Spleen (tissue), 7 donors: ENCODE results near the gene NRARP.

ENCODE experiments used
- POLR2A ChIP-seq, 3 donors: fragments of 450-650 bp; IDR thresholded peaks; one replicate each; pipeline ENCODE4 v1.5.1; 2017; ENCODE audit warnings: antibody characterized with exemption in 3 of 3, mild to moderate bottlenecking in 1 of 3
- POLR2AphosphoS5 ChIP-seq, 3 donors: sonication (generic); formaldehyde crosslinking; IDR thresholded peaks; one replicate each; pipeline ENCODE4 v1.5.1; 2017; ENCODE audit warnings: antibody characterized with exemption in 3 of 3
- TF ChIP-seq, protein P1 (sequence below), 11 experiments: fragments of 200-600 bp in 7 of 11; fragments of 450-650 bp in 4 of 11; sonication (generic) in 4 of 11; IDR thresholded peaks in 8 of 11; conservative IDR thresholded peaks in 3 of 11; 1 replicate in 7 of 11; 2 replicates in 4 of 11; pipeline versions ENCODE4 v1.4.0 to v1.8.0; 2016 to 2021; ENCODE audit warnings: antibody characterized with exemption in 11 of 11, inconsistent platforms in 4 of 11, mild to moderate bottlenecking in 1 of 11
- donor health status: DM: no; HTN: no; CAD: no; lungs with moderate emphysema.
- donor health status: DM: no; HTN: no; CAD: no.
- donor health status: DM: no; HTN: no; CAD: no.

DNA sequence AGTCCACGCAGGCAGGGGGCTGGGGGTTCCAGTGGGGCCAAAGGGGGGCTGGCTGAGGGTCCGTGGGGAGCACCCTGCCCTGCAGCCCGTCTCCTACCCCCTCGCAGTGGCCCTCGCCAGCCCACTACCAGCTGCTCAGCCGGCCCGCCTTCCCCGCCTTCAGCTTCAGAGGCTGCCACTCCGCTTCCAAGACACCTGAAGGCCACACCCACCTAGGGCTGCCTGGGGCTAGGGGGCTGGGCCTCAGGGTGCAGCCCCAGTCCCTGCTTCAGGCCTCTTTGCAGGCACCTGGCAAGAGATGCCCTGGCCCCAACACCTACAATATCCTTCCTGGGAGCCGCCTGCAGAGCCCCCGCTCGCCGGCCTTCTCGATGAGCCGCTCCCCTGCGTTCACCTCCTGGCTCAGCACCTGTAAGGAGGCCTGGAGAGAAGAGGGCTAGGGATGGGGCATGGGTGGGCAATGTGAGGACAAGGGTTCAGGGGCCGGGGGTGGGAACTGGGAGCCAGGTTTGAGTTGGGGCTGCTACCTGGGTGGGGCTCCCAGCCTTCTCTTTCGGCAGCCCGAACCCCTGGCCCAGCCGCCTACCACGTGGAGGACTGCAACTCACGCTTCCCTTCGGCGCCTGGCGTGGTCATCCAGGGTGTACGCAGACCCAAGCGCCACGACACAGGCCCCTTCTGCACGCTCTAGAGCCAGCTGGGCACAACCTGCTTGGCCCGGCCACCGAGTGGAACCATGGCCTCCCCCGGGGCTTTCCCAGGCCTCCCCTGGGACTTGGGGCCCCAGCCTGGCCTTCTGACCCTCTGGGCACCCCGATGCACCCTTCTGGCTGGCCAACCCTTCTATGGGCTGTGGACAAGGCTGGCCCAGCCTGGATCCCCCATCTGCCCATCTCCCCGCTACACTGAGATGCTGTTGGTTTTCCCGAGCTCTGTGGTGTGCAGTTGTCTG lies 49.2 kb downstream of the NRARP start:
- no peak for TF ChIP-seq POLR2A (IDR thresholded peaks at IDR 0.05)
- TF ChIP-seq, protein P1, sequence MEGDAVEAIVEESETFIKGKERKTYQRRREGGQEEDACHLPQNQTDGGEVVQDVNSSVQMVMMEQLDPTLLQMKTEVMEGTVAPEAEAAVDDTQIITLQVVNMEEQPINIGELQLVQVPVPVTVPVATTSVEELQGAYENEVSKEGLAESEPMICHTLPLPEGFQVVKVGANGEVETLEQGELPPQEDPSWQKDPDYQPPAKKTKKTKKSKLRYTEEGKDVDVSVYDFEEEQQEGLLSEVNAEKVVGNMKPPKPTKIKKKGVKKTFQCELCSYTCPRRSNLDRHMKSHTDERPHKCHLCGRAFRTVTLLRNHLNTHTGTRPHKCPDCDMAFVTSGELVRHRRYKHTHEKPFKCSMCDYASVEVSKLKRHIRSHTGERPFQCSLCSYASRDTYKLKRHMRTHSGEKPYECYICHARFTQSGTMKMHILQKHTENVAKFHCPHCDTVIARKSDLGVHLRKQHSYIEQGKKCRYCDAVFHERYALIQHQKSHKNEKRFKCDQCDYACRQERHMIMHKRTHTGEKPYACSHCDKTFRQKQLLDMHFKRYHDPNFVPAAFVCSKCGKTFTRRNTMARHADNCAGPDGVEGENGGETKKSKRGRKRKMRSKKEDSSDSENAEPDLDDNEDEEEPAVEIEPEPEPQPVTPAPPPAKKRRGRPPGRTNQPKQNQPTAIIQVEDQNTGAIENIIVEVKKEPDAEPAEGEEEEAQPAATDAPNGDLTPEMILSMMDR (IDR thresholded peaks at IDR 0.05 in 8 of 11, conservative IDR thresholded peaks at IDR 0.05 in 3 of 11), result no peak
- TF ChIP-seq POLR2AphosphoS5 (IDR thresholded peaks at IDR 0.05), result no peak
